Measurements from ENCODE around the gene SNN. TPM values are rescaled to one million over a fixed set of nuclear protein-coding genes. Genes with fewer than 3 reads are reported as not detected.
A peak's percentile ranks its signal among the peaks of the same experiment; 100 is the strongest.

SNN gene
- total and polyA plus RNA-seq, 8 donors: 21.1 to 42.5 (median 31.4) TPM

GRCh38 chr16:11670171-11671131 lies 2.2 kb downstream of the SNN start:
- TF ChIP-seq CTCF (IDR thresholded peaks at IDR 0.05): no peak
- no peaks in the 10 kb centered on the region for H3K9me3 ChIP-seq
- H3K27me3 ChIP-seq: no peaks in the 10 kb centered on the region
- peaks cover 26 to 72% of the 10 kb centered on the region in 2 donors for H3K4me1 ChIP-seq
- no peak for ATAC-seq
- H3K36me3 ChIP-seq: peaks cover 0 to 2% of the 10 kb centered on the region in 2 donors
- peak overlapping the region in 1 of 2 donors; percentile 77 for H3K27ac ChIP-seq
- intact Hi-C loops (cut with DNase I): no loop called here
- peak in 1 of 4 donors; percentile 69 for DNase-seq
- peak overlapping the region in 1 of 2 donors; percentile 83 for H3K4me3 ChIP-seq

GRCh38 chr16:11671271-11671670 lies 3.0 kb downstream of the SNN start:
- Histone ChIP-seq H3K4me1 (peaks cover 26 to 72% of the 10 kb centered on the region in 2 donors), H3K9me3 (no peaks in the 10 kb centered on the region), H3K27ac (no peak overlapping the region)

GRCh38 chr16:11671676-11672075 lies 3.4 kb downstream of the SNN start:
- ATAC-seq: no peak
- Histone ChIP-seq H3K4me1 (peaks cover 26 to 73% of the 10 kb centered on the region in 2 donors), H3K36me3 (peaks cover 0 to 14% of the 10 kb centered on the region in 2 donors), H3K27me3 (no peaks in the 10 kb centered on the region), H3K9me3 (no peaks in the 10 kb centered on the region), H3K4me3 (no peak overlapping the region), H3K27ac (no peak overlapping the region)
- no peak for DNase-seq
- TF ChIP-seq CTCF (IDR thresholded peaks at IDR 0.05): no peak
- intact Hi-C loops (cut with DNase I): no loop called here

More at GRCh38 chr16:11671271-11671670, 3.0 kb downstream of the SNN start:
- Histone ChIP-seq H3K27me3 (no peaks in the 10 kb centered on the region), H3K36me3 (peaks cover 0 to 10% of the 10 kb centered on the region in 2 donors), H3K4me3 (no peak overlapping the region)
- ATAC-seq: no peak
- no peak for DNase-seq
- intact Hi-C loops (cut with DNase I): no loop called here
- no peak for TF ChIP-seq CTCF (IDR thresholded peaks at IDR 0.05)

GRCh38 chr16:11672206-11673090 lies 4.2 kb downstream of the SNN start:
- Histone ChIP-seq H3K27me3 (no peaks in the 10 kb centered on the region), H3K36me3 (peaks cover 0 to 22% of the 10 kb centered on the region in 2 donors), H3K9me3 (no peaks in the 10 kb centered on the region), H3K4me1 (peaks cover 26 to 81% of the 10 kb centered on the region in 2 donors), H3K27ac (peak overlapping the region in 1 of 2 donors; percentile 55), H3K4me3 (no peak overlapping the region)
- intact Hi-C loops (cut with DNase I): no loop called here
- ATAC-seq: no peak
- peak in 1 of 4 donors; percentile 77 for DNase-seq
- no peak for TF ChIP-seq CTCF (IDR thresholded peaks at IDR 0.05)

Measured in left lung (tissue), 10 donors.